ENCODE measurements around the gene LIPT2. TPM values are rescaled to one million over a fixed set of nuclear protein-coding genes. Genes with fewer than 3 reads are reported as not detected.

LIPT2 gene
- total and polyA plus RNA-seq, 2 donors from 2014 or later: 4.0 to 8.9 TPM

- Histone ChIP-seq H3K4me1 (ENCODE audit: control insufficient read depth in 2 of 3, insufficient read depth in 2 of 3, low read depth in 1 of 3, low read length in 3 of 3) (no peaks in the 10 kb centered on the region), H3K27me3 (ENCODE audit: control insufficient read depth, insufficient read depth, low read length) (no peaks in the 10 kb centered on the region), H3K9me3 (ENCODE audit: control insufficient read depth in 2 of 3, insufficient read depth in 1 of 3, low read length in 3 of 3) (peaks cover 0 to 3% (median 0%) of the 10 kb centered on the region in 3 donors), H3K36me3 (ENCODE audit: control insufficient read depth in 2 of 3, insufficient read depth in 3 of 3, low read length in 3 of 3) (no peaks in the 10 kb centered on the region), H3K4me3 (ENCODE audit: low read length in 3 of 3) (no peak overlapping the region), H3K9ac (ENCODE audit: low read length in 3 of 3) (no peak overlapping the region), H3K27ac (ENCODE audit: low read depth in 2 of 2, low read length in 2 of 2) (no peak overlapping the region)
- intact Hi-C loops (cut with DNase I): no loop called here
- DNase-seq (no peak), FAIRE-seq (no peak)
- no peak for TF ChIP-seq CTCF (IDR thresholded peaks at IDR 0.05; ENCODE audit: borderline replicate concordance, extremely low read depth, insufficient read depth)
Measured at GRCh38 chr11:74507582-74507981, 14.1 kb upstream of the LIPT2 start.

GRCh38 chr11:74506823-74507222, 13.3 kb upstream of the LIPT2 start:
- intact Hi-C loops (cut with DNase I): no loop called here
- Histone ChIP-seq H3K36me3 (ENCODE audit: control insufficient read depth in 2 of 3, insufficient read depth in 3 of 3, low read length in 3 of 3) (no peaks in the 10 kb centered on the region), H3K4me1 (ENCODE audit: control insufficient read depth in 2 of 3, insufficient read depth in 2 of 3, low read depth in 1 of 3, low read length in 3 of 3) (no peaks in the 10 kb centered on the region), H3K4me3 (ENCODE audit: low read length in 3 of 3) (no peak overlapping the region), H3K9me3 (ENCODE audit: control insufficient read depth in 2 of 3, insufficient read depth in 1 of 3, low read length in 3 of 3) (peaks cover 0 to 6% (median under 1%) of the 10 kb centered on the region in 3 donors), H3K9ac (ENCODE audit: low read length in 3 of 3) (no peak overlapping the region), H3K27me3 (ENCODE audit: control insufficient read depth, insufficient read depth, low read length) (no peaks in the 10 kb centered on the region), H3K27ac (ENCODE audit: low read depth in 2 of 2, low read length in 2 of 2) (no peak overlapping the region)
- FAIRE-seq (no peak), DNase-seq (peak in 1 of 5 donors; percentile 8)
- TF ChIP-seq CTCF (IDR thresholded peaks at IDR 0.05; ENCODE audit: borderline replicate concordance, extremely low read depth, insufficient read depth): no peak

GRCh38 chr11:74505911-74506310, 12.4 kb upstream of the LIPT2 start:
- Histone ChIP-seq H3K27ac (ENCODE audit: low read depth in 2 of 2, low read length in 2 of 2) (peak overlapping the region in 1 of 2 donors; percentile 7), H3K9me3 (ENCODE audit: control insufficient read depth in 2 of 3, insufficient read depth in 1 of 3, low read length in 3 of 3) (peaks cover 0 to 6% (median 2%) of the 10 kb centered on the region in 3 donors), H3K9ac (ENCODE audit: low read length in 3 of 3) (no peak overlapping the region), H3K4me1 (ENCODE audit: control insufficient read depth in 2 of 3, insufficient read depth in 2 of 3, low read depth in 1 of 3, low read length in 3 of 3) (no peaks in the 10 kb centered on the region), H3K27me3 (ENCODE audit: control insufficient read depth, insufficient read depth, low read length) (no peaks in the 10 kb centered on the region), H3K4me3 (ENCODE audit: low read length in 3 of 3) (no peak overlapping the region), H3K36me3 (ENCODE audit: control insufficient read depth in 2 of 3, insufficient read depth in 3 of 3, low read length in 3 of 3) (no peaks in the 10 kb centered on the region)
- no peak for FAIRE-seq
- DNase-seq: no peak
- TF ChIP-seq CTCF (IDR thresholded peaks at IDR 0.05; ENCODE audit: borderline replicate concordance, extremely low read depth, insufficient read depth): no peak
- intact Hi-C loops (cut with DNase I): no loop called here

GRCh38 chr11:74504100-74504691, 10.7 kb upstream of the LIPT2 start:
- no peak for DNase-seq
- intact Hi-C loops (cut with DNase I): no loop called here
- FAIRE-seq: no peak
- Histone ChIP-seq H3K4me3 (ENCODE audit: low read length in 3 of 3) (no peak overlapping the region), H3K27me3 (ENCODE audit: control insufficient read depth, insufficient read depth, low read length) (no peaks in the 10 kb centered on the region), H3K9me3 (ENCODE audit: control insufficient read depth in 2 of 3, insufficient read depth in 1 of 3, low read length in 3 of 3) (peaks cover 0 to 6% (median 2%) of the 10 kb centered on the region in 3 donors), H3K9ac (ENCODE audit: low read length in 3 of 3) (no peak overlapping the region), H3K27ac (ENCODE audit: low read depth in 2 of 2, low read length in 2 of 2) (no peak overlapping the region), H3K36me3 (ENCODE audit: control insufficient read depth in 2 of 3, insufficient read depth in 3 of 3, low read length in 3 of 3) (no peaks in the 10 kb centered on the region), H3K4me1 (ENCODE audit: control insufficient read depth in 2 of 3, insufficient read depth in 2 of 3, low read depth in 1 of 3, low read length in 3 of 3) (no peaks in the 10 kb centered on the region)
- TF ChIP-seq CTCF (IDR thresholded peaks at IDR 0.05; ENCODE audit: borderline replicate concordance, extremely low read depth, insufficient read depth): no peak
